HCT116 (cell line): Measurements from ENCODE around the gene SLC35C1. TPM values are rescaled to one million over a fixed set of nuclear protein-coding genes. Genes with fewer than 3 reads are reported as not detected.

Experiments
- ATAC-seq: fragments of 200-7000 bp; cut with Tn5 transposase; 2 replicates; pipeline ENCODE4 v1.9.1; 2020; ENCODE audit warnings: mild to moderate bottlenecking, moderate library complexity
- BruUV-seq: library from RNA; stranded (reverse); fragments of 400-500 nt; replicated peaks from 2 replicates; lab custom pipeline; 2021; lab: Mats Ljungman, UMichigan
- CTCF ChIA-PET: fragments of 300-600 bp; sonication (Branson Sonifier 250); formaldehyde crosslinking; loops from one replicate; lab custom pipeline; 2021; ENCODE audit warnings: antibody characterized with exemption; lab: Charles Lee
- POLR2A ChIA-PET: fragments of 300-600, 350-600 bp; sonication (Branson Sonifier 250); formaldehyde crosslinking; loops from one replicate; lab custom pipeline; 2021; ENCODE audit warnings: antibody characterized with exemption; lab: Charles Lee
- RAD21 ChIA-PET, 2 experiments: fragments of 300-600 bp; sonication (Branson Sonifier 250); formaldehyde crosslinking; loops; one replicate each; lab custom pipeline; 2023; ENCODE audit warnings: low total read pairs in 2 of 2; ENCODE audit not compliant: uncharacterized antibody in 2 of 2, unreplicated experiment in 2 of 2, low non-redundant PET in 1 of 2; lab: Charles Lee
- DNase-seq: peaks from one replicate; pipeline ENCODE4 v3.0.0-alpha.2; 2010; ENCODE audit warnings: low read depth, low spot score
- H2AFZ ChIP-seq: fragments of 200-600 bp; shearing (Covaris generic), sonication (generic); 2 replicates; pipeline ENCODE4 v1.6.1; 2017; ENCODE audit warnings: low read depth, mixed run types, mixed read lengths, antibody characterized with exemption, low read length; ENCODE audit not compliant: poor library complexity, severe bottlenecking
- H3K27ac ChIP-seq: 2 replicates; pipeline ENCODE4 v1.5.1; 2012; ENCODE audit warnings: low read depth, low read length
- H3K27me3 ChIP-seq: fragments of 200-600 bp; sonication (generic); 2 replicates; pipeline ENCODE4 v1.6.1; 2016; ENCODE audit warnings: mixed run types, low read length, mixed read lengths; ENCODE audit not compliant: insufficient read depth
- H3K36me3 ChIP-seq, 2 experiments: fragments of 200-500 bp in 1 of 2; fragments of 200-600 bp in 1 of 2; sonication (Bioruptor generic) in 1 of 2; sonication (generic) in 1 of 2; 2 replicates each; pipeline versions ENCODE4 v1.5.1 to v1.6.1; 2014 to 2016; ENCODE audit warnings: low read length in 2 of 2, inconsistent platforms in 1 of 2, mixed read lengths in 1 of 2, mixed run types in 1 of 2; ENCODE audit not compliant: insufficient read depth in 2 of 2, control insufficient read depth in 1 of 2
- H3K4me1 ChIP-seq, 2 experiments: fragments of 200-600 bp in 1 of 2; sonication (generic) in 1 of 2; 2 replicates each; pipeline versions ENCODE4 v1.5.1 to v1.6.1; 2012 to 2017; ENCODE audit warnings: low read length in 2 of 2, inconsistent platforms in 1 of 2, mild to moderate bottlenecking in 1 of 2, mixed read lengths in 1 of 2, mixed run types in 1 of 2, moderate library complexity in 1 of 2; ENCODE audit not compliant: insufficient read depth in 2 of 2, control insufficient read depth in 1 of 2
- H3K4me2 ChIP-seq: fragments of 200-600 bp; sonication (generic); 2 replicates; pipeline ENCODE4 v1.6.1; 2017; ENCODE audit warnings: mixed run types, low read length, mixed read lengths
- H3K4me3 ChIP-seq, 2 experiments: fragments of 200-600 bp in 1 of 2; sonication (generic) in 1 of 2; replicated peaks in 1 of 2; 2 replicates each; pipeline ENCODE4 v1.5.1; 2011 to 2016; ENCODE audit warnings: low read length in 2 of 2, control low read depth in 1 of 2, low read depth in 1 of 2, mild to moderate bottlenecking in 1 of 2, mixed read lengths in 1 of 2, mixed run types in 1 of 2
- H3K79me2 ChIP-seq: fragments of 200-600 bp; sonication (generic); 2 replicates; pipeline ENCODE4 v1.6.1; 2017; ENCODE audit warnings: mild to moderate bottlenecking, mixed run types, low read length, moderate library complexity, mixed read lengths; ENCODE audit not compliant: insufficient read depth
- H3K9ac ChIP-seq: fragments of 200-600 bp; sonication (generic); 2 replicates; pipeline ENCODE4 v1.6.1; 2016; ENCODE audit warnings: low read length, mixed read lengths
- H3K9me2 ChIP-seq: fragments of 200-600 bp; sonication (generic), shearing (Covaris generic); 2 replicates; pipeline ENCODE4 v1.6.1; 2017; ENCODE audit warnings: mixed run types, mild to moderate bottlenecking, moderate library complexity; ENCODE audit not compliant: insufficient read depth
- H3K9me3 ChIP-seq, 2 experiments: fragments of 200-500 bp in 1 of 2; fragments of 200-600 bp in 1 of 2; sonication (Bioruptor generic) in 1 of 2; sonication (generic) in 1 of 2; 2 replicates each; pipeline ENCODE4 v1.6.1; 2014 to 2017; ENCODE audit warnings: low read length in 2 of 2, mixed read lengths in 2 of 2, inconsistent platforms in 1 of 2, low read depth in 1 of 2, mild to moderate bottlenecking in 1 of 2, mixed run types in 1 of 2, moderate library complexity in 1 of 2; ENCODE audit not compliant: control insufficient read depth in 1 of 2, insufficient read depth in 1 of 2
- H4K20me1 ChIP-seq: fragments of 200-600 bp; sonication (generic), shearing (Covaris generic); 2 replicates; pipeline ENCODE4 v1.6.1; 2017; ENCODE audit warnings: mixed run types, mild to moderate bottlenecking, moderate library complexity; ENCODE audit not compliant: insufficient read depth
- ATF3 ChIP-seq: IDR thresholded peaks from 2 replicates; pipeline ENCODE4 v1.6.1; 2012
- EGR1 ChIP-seq: IDR thresholded peaks from 2 replicates; pipeline ENCODE4 v1.6.1; 2012; ENCODE audit warnings: low read depth
- ELF1 ChIP-seq: IDR thresholded peaks from 2 replicates; pipeline ENCODE4 v1.6.1; 2012; ENCODE audit warnings: low read depth, borderline replicate concordance
- MAX ChIP-seq: IDR thresholded peaks from 2 replicates; pipeline ENCODE4 v1.6.1; 2012
- POLR2A ChIP-seq: IDR thresholded peaks from 2 replicates; pipeline ENCODE4 v1.7.0; 2011; ENCODE audit warnings: borderline replicate concordance; ENCODE audit not compliant: insufficient read depth, insufficient read length; ENCODE audit errors: extremely low read depth
- POLR2AphosphoS5 ChIP-seq: IDR thresholded peaks from 2 replicates; pipeline ENCODE4 v1.6.1; 2011; ENCODE audit warnings: mild to moderate bottlenecking, low read depth, low read length, moderate library complexity
- RAD21 ChIP-seq: IDR thresholded peaks from 2 replicates; pipeline ENCODE4 v1.6.1; 2012; ENCODE audit warnings: low read depth, mild to moderate bottlenecking
- YY1 ChIP-seq: IDR thresholded peaks from 2 replicates; pipeline ENCODE4 v1.6.1; 2011; ENCODE audit warnings: low read length, low read depth, moderate library complexity, mild to moderate bottlenecking; ENCODE audit not compliant: insufficient replicate concordance; ENCODE audit errors: extremely low read depth
- ZFX ChIP-seq: fragments of 450-650 bp; IDR thresholded peaks from 2 replicates; pipeline ENCODE4 v1.6.1; 2017
- intact Hi-C: fragments of 100-400 bp; cut with micrococcal nuclease; formaldehyde crosslinking; loops from 2 replicates; pipeline ENCODE4 v1.10.0; 2022
- total RNA-seq: library from RNA; stranded (reverse); gene quantifications from one replicate; pipeline ENCODE4 v1.2.1, GENCODE V29; 2021; ENCODE audit not compliant: unreplicated experiment

The SLC35C1 gene
- total RNA-seq, 1 experiment from 2014 or later: 18.2 TPM

- CTCF ChIA-PET: no interaction called here
Measured at GRCh38 chr11:45803971-45804760, 783 bp upstream of the SLC35C1 start.

More at GRCh38 chr11:45803971-45804760, 783 bp upstream of the SLC35C1 start:
- TF ChIP-seq ELF1 (peak; percentile 40; the same call in 1 of the 2 replicates), RAD21 (no peak), EGR1 (0 out of 2 replicates have a peak, but pooled peaks have one; percentile 11), ATF3 (no peak), POLR2A (peak; percentile 7), MAX (peak; percentile 52), ZFX (peak; percentile 89), POLR2AphosphoS5 (peak; percentile 79), YY1 (peak; percentile 21)
- POLR2A ChIA-PET: interaction anchor here (1.5 kb wide), 1 partner anchor 38 kb away, joined by 3 read pairs; no protein-coding TSS in a partner anchor
- peaks cover 18 to 35% of the 10 kb centered on the region in 2 experiments for H3K4me1 ChIP-seq
- DNase-seq: no peak
- H3K4me3 ChIP-seq: peak overlapping the region; percentile 85 to 86
- no TSS peak for BruUV-seq
- RAD21 ChIA-PET: no interaction called here
- H3K9me2 ChIP-seq: no peaks in the 10 kb centered on the region; the same call in 1 of the 2 replicates
- H3K9ac ChIP-seq: peak overlapping the region; percentile 78
- peak overlapping the region; percentile 91 for H3K4me2 ChIP-seq
- H2AFZ ChIP-seq: peak overlapping the region; percentile 77
- H4K20me1 ChIP-seq: no peaks in the 10 kb centered on the region
- H3K36me3 ChIP-seq: no peaks in the 10 kb centered on the region; a peak in 1 of 4 replicates
- H3K27ac ChIP-seq: peak overlapping the region; percentile 87
- no peaks in the 10 kb centered on the region for H3K9me3 ChIP-seq
- H3K27me3 ChIP-seq: no peaks in the 10 kb centered on the region
- intact Hi-C loops: no loop called here
- peaks cover 28% of the 10 kb centered on the region for H3K79me2 ChIP-seq
- ATAC-seq: peak; percentile 56
